Skin of body (tissue), 2 donors: ENCODE data around the gene KCNQ1. TPM values are rescaled to one million over a fixed set of nuclear protein-coding genes. Genes with fewer than 3 reads are reported as not detected.
"Not testable (repeated sequence)": the region's sequence is repeated elsewhere in the genome, so short reads cannot be mapped to it uniquely, and the experiment has no call there.

Source experiments
- DNase-seq: peaks from one replicate; lab custom pipeline; 2025; lab: John Stamatoyannopoulos, UW
- total RNA-seq: library from RNA; depleted of rRNA; stranded (reverse); fragments of >200 nt; gene quantifications from one replicate; pipeline ENCODE4 v1.2.3, GENCODE V29; 2014

Gene KCNQ1
- total RNA-seq, 1 donor from 2014 or later: 1.3 TPM

- no peak for DNase-seq
Measured at GRCh38 chr11:2472428-2473186, 27.8 kb downstream of the KCNQ1 start.

GRCh38 chr11:2473361-2474058 is 28.7 kb downstream of the KCNQ1 start:
- no peak for DNase-seq

GRCh38 chr11:2474059-2474901 is 29.5 kb downstream of the KCNQ1 start:
- no peak for DNase-seq

- no peak for DNase-seq
Measured at GRCh38 chr11:2475136-2475918, 30.5 kb downstream of the KCNQ1 start.

GRCh38 chr11:2477254-2477653 is 32.4 kb downstream of the KCNQ1 start:
- no peak for DNase-seq

- DNase-seq: no peak
Measured at GRCh38 chr11:2477936-2478335, 33.1 kb downstream of the KCNQ1 start.

GRCh38 chr11:2480067-2480873 is 35.5 kb downstream of the KCNQ1 start:
- DNase-seq: not testable (repeated sequence)

GRCh38 chr11:2480874-2481220 is 36.0 kb downstream of the KCNQ1 start:
- no peak for DNase-seq

GRCh38 chr11:2481253-2481652 is 36.4 kb downstream of the KCNQ1 start:
- DNase-seq: no peak

- DNase-seq: no peak
Measured at GRCh38 chr11:2482204-2482603, 37.4 kb downstream of the KCNQ1 start.

- DNase-seq: no peak
Measured at GRCh38 chr11:2482745-2483144, 37.9 kb downstream of the KCNQ1 start.

GRCh38 chr11:2483426-2483825 is 38.6 kb downstream of the KCNQ1 start:
- DNase-seq: no peak

GRCh38 chr11:2484576-2485125 is 39.8 kb downstream of the KCNQ1 start:
- DNase-seq: no peak

GRCh38 chr11:2488004-2488403 is 43.2 kb downstream of the KCNQ1 start:
- DNase-seq: no peak

- DNase-seq: no peak
Measured at GRCh38 chr11:2489083-2489482, 44.3 kb downstream of the KCNQ1 start.

- not testable (repeated sequence) for DNase-seq
Measured at GRCh38 chr11:2497951-2498350, 53.1 kb downstream of the KCNQ1 start.

- DNase-seq: no peak
Measured at GRCh38 chr11:2498750-2499149, 53.9 kb downstream of the KCNQ1 start.

GRCh38 chr11:2507212-2507901 is 62.5 kb downstream of the KCNQ1 start:
- no peak for DNase-seq

GRCh38 chr11:2507945-2508749 is 63.3 kb downstream of the KCNQ1 start:
- DNase-seq: no peak
